GM19395 (cell line): ENCODE results near the gene ZXDA.
A peak's percentile ranks its signal among the peaks of the same experiment; 100 is the strongest.

Experiments
- ATAC-seq: cut with Tn5 transposase; IDR thresholded peaks from one replicate; pipeline ENCODE4 v1.9.1; 2021; ENCODE audit warnings: mild to moderate bottlenecking, moderate library complexity; ENCODE audit not compliant: unreplicated experiment

The ZXDA gene

GRCh38 chrX:57910287-57910912 lies at the start of gene ZXDA:
Gene ZXDA (minus strand): TSS chrX:57910458. CDS start chrX:57910420, 38 bp downstream.
- ATAC-seq, result peak; percentile 65

GRCh38 chrX:57952320-57952678 lies 42.0 kb upstream of the ZXDA start:
- no peak for ATAC-seq

- ATAC-seq, result no peak
Measured at GRCh38 chrX:57951666-57952319, 41.5 kb upstream of the ZXDA start.

- no peak for ATAC-seq
Measured at GRCh38 chrX:57933321-57933720, 23.1 kb upstream of the ZXDA start.

- ATAC-seq, result no peak
Measured at GRCh38 chrX:57932266-57932665, 22.0 kb upstream of the ZXDA start.

GRCh38 chrX:57930051-57930450 lies 19.8 kb upstream of the ZXDA start:
- no peak for ATAC-seq

- ATAC-seq, result no peak
Measured at GRCh38 chrX:57929373-57929772, 19.1 kb upstream of the ZXDA start.

- no peak for ATAC-seq
Measured at GRCh38 chrX:57925806-57926205, 15.5 kb upstream of the ZXDA start.

- no peak for ATAC-seq
Measured at GRCh38 chrX:57918750-57919436, 8.6 kb upstream of the ZXDA start.

GRCh38 chrX:57915680-57916079 lies 5.4 kb upstream of the ZXDA start:
- no peak for ATAC-seq

- peak; percentile 73 for ATAC-seq
Measured at GRCh38 chrX:57909595-57910286, 517 bp downstream of the ZXDA start.

GRCh38 chrX:57908972-57909594 lies 1.2 kb downstream of the ZXDA start:
- ATAC-seq, result peak; percentile 3

GRCh38 chrX:57906790-57907189 lies 3.5 kb downstream of the ZXDA start:
- ATAC-seq, result no peak

GRCh38 chrX:57905141-57905540 lies 5.1 kb downstream of the ZXDA start:
- ATAC-seq, result no peak

GRCh38 chrX:57904176-57904880 lies 5.9 kb downstream of the ZXDA start:
- ATAC-seq, result no peak

GRCh38 chrX:57902633-57903032 lies 7.6 kb downstream of the ZXDA start:
- no peak for ATAC-seq

GRCh38 chrX:57901466-57901865 lies 8.8 kb downstream of the ZXDA start:
- no peak for ATAC-seq

GRCh38 chrX:57900975-57901374 lies 9.3 kb downstream of the ZXDA start:
- no peak for ATAC-seq

GRCh38 chrX:57899906-57900305 lies 10.4 kb downstream of the ZXDA start:
- ATAC-seq, result no peak

- ATAC-seq, result no peak
Measured at GRCh38 chrX:57899064-57899463, 11.2 kb downstream of the ZXDA start.

- no peak for ATAC-seq
Measured at GRCh38 chrX:57871463-57871862, 38.8 kb downstream of the ZXDA start.
